Midbrain (tissue), 1 donor: Measurements from ENCODE around the gene ENKD1.
A peak's percentile ranks its signal among the peaks of the same experiment; 100 is the strongest.

ENCODE experiments used
- DNase-seq: peaks from one replicate; lab custom pipeline; 2025; lab: John Stamatoyannopoulos, UW

ENKD1 gene

DNA sequence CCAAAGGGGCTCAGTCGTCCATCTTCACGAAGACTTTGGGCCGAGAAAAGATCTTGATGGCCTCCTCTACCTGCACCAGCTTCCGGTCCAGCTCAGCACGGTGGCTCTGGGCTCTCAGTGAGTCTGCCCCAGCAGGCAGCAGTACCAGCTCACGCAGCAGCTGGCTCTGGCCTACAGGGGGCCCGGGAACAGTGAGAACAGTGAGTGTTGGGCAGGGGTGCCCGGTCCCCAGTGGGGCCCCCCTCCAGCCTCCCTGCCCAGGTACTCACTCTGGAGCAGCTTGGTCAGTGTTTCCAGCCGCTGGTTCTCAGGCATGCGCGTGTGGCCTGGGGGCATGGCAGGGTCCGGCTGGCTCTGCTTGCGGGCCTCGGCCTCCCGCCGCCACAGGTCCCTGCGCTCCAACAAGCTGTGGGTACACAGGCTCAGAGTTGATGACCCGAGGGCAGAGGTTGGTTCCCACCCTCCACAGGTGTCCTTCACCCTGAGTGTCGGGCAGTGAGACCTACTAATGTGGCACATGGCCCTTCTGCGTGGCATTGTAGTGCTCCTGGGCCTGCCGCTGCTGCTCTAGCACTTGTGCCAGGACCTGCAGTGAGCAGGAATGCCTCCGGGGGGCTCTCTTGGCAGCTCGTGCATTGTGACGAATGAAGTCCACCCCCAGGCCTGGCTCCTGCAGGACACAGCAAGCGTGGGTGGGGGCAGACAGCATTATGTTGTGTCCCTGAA is 3.2 kb downstream of the ENKD1 start:
- DNase-seq = no peak

DNA sequence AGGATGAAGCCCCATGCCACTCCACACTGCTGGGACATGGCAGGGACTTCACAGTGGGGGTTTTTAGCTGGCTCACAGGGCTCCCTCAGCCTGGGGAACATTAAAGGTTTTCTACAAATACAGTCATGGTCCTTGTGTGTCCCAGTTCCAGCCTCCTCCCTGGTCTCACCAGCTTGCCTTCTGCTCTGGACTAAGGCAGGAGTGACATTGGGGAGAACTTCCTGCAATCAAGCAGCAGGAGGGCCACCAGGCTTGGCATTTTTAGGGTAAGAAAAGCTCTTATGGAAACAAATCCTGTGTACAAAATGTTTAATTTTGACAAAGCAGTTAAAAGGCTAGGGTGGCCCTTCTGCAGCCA is 3.9 kb downstream of the ENKD1 start:
- no peak for DNase-seq

DNA sequence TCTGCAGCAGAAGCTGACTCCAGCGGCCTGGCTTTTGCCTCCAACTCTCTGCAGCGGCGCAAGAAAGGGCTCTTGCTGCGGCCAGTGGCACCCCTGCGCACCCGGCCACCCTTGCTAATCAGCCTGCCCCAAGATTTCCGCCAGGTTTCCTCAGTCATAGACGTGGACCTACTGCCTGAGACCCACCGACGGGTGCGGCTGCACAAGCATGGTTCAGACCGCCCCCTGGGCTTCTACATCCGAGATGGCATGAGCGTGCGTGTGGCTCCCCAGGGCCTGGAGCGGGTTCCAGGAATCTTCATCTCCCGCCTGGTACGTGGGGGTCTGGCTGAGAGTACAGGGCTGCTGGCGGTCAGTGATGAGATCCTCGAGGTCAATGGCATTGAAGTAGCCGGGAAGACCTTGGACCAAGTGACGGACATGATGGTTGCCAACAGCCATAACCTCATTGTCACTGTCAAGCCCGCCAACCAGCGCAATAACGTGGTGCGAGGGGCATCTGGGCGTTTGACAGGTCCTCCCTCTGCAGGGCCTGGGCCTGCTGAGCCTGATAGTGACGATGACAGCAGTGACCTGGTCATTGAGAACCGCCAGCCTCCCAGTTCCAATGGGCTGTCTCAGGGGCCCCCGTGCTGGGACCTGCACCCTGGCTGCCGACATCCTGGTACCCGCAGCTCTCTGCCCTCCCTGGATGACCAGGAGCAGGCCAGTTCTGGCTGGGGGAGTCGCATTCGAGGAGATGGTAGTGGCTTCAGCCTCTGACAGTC is 4.5 kb downstream of the ENKD1 start:
- DNase-seq = no peak

DNA sequence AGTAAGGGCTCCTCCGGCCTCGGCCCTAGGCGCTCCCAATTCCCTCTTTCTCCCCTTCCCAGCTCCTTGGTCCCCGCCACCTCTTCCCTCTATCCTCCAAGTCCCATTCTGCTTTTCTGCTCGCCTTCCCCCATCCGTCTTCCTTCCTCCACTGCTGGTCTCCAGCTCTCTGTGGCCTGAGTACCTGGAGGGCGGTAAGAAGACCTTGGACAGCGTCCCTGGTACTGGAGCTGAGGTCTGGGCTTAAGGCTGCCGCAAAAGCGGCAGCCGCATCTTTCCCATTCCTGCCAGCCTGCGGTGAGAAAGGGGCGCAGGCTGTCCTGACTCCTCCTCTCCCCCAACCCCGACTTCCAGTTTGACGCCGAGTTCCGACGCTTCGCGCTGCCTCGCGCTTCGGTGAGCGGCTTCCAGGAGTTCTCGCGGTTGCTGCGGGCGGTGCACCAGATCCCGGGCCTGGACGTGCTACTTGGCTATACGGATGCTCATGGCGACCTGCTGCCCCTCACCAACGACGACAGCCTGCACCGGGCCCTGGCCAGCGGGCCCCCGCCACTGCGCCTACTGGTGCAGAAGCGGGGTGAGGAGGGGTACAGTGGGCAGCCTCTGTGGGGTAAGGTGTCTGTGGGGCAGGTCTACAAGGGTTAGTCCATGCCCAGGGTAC is 5.3 kb downstream of the ENKD1 start:
- DNase-seq = peak; percentile 23

DNA sequence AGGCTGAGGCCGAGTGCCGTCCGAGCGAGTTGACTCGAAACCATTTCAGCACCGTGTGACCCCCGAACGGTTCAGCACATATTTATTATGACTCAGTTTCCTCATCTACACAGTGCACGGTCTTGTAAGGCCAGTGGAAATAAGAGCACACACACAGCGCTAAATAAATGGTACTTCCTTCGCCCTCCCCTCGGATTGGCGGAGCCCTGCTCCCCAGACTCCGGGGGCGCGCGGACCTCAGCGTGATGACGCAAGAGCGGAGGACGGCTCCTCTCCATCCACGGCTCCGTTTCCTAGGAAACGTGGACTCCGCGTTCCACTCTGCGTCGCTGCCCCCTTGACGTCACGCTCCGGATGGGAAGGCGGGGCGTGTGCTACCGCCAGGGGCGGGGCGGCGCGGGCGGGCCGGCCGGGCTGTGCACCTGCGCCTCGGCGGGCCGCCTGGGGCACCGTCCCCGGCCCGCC is 6.0 kb downstream of the ENKD1 start, which contains the start of gene PARD6A:
TSS of gene PARD6A (plus strand) at position 397 of the 465 bp plus-strand sequence. CDS start 79 bp downstream, outside the sequence.
- peak; percentile 96 for DNase-seq

DNA sequence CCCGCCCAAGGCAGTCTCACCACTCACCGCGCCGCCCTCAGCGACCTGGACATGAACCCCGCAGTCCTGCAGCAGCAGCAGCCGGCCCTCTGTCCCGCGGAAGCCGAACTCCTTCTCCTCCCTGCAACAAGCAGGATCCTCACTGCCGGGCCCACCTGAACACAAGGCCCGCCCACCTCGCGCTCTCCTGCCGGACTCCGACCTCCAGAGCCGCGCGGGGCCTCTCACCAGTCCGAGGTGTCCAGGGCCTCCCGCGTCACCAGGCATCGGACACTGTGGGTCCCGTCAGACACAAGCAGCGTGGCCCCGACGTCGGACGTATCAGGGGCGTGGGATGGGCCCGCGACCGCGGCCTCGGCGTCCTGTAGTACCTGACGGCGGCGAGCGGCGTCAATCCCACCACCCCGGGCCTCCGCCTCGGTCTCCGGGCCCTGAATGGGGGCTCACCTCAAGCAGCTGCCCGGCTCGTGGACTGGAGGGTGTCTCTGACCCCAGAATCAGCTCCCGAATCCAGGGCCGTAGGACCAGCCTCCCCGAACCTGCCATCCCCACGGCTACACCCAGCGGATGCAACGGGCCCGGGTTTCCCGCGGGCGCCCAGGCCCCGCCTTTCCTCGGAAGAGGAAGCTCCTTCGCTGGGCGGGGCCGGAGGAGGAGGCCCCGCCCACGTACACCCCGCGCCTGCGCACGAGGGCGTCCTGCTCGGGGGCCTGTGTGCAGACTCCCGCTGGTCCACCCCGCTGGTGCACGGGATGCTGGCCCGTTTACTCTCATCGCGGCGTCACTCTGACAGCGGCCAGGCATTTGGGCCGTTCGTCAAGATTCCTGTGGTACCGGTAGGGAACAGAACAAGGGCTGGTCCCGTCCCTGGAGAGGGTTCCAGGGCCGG is 6.6 kb downstream of the ENKD1 start, which contains the start of gene ACD:
TSS of gene ACD (minus strand) at position 586 of the 889 bp plus-strand sequence. CDS start at position 546, 40 bp downstream.
- DNase-seq = peak; percentile 95

DNA sequence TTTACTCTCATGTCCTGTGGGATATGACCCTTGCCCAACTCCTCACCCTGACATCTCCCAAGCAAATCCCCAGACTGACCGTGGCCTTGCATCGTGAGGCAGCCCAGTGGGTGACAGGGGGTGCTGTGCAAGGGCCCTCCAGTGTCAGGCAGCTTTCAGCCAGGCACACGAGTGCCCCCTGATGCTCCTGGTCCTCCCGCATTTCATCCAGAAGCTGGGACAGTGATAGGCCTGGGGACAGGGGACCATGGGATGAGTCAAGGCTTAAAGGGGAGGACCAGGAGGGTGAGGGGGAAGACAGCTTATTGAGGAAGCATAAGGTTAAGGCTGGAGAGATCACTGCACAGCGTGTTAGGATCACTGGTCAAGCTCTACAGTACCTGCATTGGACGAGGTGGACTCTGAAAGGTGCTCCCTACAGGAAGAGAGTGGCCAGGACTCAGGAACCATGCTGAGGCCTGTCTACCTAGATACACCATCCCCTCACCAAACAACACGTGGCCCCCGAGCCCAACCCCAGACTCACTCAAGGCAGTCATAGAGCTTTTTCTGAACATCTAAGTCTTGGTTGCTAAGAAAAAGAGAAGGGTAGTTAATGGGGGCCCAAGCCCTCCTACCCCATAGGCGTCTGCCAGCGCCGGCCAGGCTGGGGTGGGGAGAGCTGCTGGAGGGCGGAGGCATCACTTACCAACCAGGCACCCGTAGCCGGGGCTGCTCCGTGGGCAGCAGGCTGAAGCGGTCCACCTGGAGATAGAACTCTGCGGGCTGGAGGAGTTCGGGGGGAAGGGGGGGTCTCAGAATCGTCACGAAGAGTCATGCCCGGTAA is 7.5 kb downstream of the ENKD1 start:
- no peak for DNase-seq

DNA sequence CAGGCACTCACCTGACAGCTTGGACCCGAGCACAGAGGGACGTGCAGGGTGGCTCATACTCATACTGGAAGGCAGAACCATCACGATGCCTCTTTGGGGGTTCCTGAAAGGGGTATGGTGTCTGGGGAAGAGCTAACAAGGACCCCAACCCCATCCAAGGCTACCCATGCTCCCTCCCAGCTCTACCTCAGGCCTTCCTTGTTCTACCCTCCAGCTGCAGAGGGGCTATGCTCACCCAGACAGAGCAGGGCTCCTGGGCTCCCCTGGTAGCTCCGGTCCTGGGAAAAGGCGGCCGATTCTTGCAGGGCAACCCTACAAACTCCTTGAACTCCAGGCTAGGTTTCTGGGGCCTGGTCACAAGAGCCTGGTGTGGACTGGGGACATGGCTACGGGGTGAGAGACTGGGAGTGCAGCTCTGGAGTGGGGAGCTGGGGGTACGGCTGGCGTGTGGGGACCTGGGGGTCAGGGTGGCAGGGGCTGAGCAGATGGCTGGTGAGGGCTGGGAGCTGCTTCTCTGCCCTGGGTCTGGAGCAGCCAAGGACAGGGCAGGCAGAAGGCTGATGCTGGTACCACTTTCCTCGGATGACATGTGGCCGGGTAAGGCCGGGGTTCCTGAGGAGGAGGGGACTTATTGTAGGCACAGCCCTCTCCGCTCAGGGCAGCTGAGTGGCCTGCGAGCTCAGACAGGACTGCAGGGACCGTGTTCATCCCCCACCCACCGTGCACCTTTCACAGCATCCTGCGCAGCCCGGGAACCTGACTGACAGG is 8.6 kb downstream of the ENKD1 start:
- no peak for DNase-seq

DNA sequence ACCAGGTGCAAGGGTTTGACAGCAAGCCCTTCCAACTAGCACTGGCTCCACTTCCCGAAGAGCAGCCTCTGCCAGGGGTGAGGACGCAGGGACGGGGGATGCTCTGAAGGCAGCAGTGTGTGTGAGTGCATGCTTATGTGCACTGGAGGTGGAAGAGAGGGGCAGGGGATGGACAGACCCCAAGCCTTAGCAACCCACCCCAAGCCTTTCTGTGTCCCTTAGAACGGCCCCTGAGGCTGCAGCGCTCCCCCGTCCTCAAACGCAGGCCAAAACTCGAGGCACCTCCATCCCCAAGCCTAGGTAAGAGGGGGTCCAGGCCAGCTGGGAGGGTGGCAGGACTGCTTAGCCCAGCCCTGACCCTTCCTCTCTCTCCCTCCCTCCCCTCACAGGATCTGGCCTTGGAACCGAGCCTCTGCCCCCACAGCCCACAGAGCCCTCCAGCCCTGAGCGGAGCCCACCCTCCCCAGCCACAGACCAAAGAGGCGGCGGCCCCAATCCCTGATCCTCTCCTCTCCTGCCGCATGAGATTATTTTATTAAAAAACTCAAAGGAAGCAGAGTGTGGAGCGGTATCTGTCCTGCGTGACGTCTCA is 9.4 kb downstream of the ENKD1 start:
- DNase-seq = no peak

DNA sequence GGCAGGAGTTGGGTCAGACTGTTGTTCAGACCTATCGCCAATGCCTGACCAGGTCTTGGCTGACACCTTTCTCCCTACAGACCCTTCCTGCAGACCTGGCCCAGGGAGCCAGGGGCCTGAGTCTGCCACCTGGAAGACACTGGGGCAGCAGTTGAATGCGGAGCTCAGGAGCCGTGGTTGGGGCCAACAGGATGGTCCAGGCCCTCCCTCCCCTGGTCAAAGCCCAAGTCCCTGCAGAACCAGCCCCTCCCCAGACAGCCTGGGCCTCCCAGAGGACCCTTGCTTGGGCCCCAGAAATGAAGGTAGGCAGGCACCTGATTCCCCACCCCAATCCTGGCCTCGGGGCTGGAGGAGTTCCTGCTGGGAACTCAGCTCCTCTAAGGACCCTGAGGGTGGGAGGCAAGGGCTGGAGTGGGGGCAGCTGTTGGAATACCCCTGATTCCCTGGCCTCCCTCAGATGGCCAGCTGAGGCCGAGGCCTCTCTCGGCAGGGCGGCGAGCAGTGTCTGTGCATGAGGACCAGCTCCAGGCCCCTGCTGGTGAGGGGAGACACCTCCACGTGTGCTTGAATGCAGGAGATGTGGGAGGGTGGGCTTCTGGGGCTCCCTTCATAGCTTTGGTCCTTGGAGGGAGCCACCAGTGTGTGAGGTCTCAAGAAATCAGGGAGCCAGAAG is 10.1 kb downstream of the ENKD1 start:
- DNase-seq = no peak

DNA sequence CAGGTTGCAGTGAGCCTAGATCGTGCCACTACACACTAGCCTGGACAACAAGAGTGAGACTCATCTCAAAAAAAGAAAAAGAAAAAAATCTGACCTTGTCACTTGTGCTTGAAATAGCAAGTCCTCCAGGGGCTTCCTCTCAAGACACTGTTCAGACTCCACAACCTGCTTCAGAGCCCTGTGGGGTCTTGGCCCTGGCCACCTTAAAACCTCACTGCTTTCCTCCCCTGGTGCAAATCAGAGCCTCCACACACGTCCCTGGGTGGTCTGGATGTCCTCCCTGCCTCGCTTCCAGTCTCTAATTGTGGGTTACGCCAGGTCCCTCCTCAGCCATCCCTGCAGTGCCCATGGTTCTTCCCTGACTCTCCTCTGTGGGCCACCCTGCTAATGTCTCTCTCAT is 11.2 kb downstream of the ENKD1 start:
- DNase-seq = no peak

DNA sequence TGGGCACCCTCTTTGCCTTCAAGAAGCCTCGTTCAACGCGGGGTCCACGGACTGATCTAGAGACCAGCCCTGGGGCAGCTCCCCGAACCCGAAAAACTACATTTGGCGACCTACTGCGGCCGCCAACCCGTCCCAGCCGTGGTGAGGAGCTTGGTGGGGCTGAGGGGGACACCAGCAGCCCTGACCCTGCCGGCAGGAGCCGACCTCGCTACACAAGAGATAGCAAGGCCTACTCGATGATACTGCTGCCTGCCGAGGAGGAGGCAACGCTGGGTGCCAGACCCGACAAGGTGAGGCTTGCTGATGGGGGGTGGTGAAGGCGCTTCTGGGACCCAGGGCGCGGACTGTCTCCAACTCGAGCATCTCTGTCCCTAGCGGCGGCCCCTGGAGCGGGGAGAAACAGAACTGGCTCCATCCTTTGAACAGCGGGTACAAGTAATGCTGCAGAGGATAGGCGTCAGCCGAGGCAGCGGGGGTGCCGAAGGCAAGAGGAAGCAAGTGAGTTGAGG is 12.1 kb downstream of the ENKD1 start:
- no peak for DNase-seq

DNA sequence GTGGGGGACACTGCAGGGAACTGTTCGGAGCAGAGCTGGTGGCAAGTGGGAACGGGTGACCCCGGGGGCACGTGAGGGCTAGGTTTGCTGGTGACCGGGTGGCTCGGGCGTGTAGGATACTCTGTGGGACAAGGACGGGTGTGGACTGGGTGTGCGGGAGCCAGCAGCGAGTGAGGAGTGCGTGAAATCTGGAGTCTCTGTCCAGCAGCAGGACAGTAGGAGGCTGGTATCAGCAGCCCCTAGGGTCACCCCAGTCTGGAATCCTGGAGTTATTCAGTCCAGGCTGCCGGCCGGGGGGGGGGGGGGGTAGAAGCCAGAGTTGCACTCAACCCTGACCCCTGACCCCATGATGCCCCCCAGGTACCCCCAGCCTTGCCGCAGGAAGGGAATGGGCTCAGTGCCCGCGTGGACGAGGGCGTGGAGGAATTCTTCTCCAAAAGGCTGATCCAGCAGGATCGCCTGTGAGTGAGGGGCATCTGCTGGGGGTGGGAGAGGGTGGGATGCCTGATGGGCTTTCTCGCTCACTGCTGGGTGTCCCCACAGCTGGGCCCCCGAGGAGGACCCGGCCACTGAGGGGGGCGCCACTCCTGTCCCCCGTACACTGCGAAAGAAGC is 12.7 kb downstream of the ENKD1 start:
- no peak for DNase-seq

DNA sequence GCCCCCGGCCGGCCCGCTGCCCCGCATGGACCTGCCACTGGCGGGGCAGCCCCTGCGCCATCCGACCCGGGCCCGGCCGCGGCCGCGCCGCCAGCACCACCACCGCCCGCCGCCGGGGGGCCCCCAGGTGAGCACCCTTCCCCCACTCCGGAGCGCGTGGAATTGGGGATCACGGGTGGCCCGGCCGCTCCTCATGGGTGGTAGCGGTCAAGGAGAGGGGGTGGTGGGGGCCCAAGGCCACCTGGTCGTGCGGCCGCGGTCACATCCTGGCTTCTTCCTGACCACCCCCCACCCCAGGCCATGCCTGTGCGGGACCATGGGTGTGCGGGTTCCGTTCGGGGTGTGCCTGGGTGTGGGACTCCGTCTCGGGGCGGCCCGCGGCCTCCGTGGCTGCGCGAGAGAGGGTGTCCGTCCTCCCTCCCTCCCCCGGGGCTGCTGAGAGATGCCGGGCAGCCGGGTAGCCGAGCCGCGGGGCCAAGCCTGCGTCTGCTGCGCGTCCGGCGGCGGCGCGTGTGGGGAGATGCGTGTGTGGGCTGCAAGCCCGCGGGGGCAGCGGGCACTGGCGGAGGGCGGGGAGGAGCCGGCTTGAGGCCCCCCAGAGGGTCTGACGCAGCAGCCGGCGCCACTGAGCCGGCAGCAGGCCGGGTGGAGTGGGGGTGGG is 13.3 kb downstream of the ENKD1 start:
- no peak for DNase-seq

DNA sequence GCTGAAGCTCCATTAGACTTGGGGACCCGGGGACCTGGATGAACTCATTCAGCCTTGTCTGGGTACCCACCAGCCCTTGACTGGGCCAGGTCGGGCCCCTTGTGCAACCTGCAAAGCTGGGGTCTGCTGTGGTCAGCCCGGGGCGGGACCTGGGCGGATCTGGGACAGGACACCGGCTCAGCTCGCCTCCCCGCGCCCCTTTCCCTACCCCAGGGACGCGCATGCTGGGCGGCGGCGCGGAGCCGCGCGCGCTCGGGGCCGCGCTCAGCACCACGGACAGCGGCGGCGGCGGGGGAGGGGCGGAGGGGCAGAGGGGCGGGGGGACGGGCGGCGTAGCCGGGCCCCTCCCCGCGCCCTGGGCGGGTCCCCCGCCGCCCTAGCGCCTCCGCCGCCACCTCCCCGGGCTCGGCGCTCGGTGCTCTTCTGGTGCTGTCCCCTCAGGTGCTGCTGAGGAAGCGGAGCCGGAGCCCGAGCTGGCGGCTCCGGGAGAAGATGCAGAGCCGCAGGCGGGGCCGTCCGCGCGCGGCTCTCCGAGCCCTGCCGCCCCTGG is 13.9 kb downstream of the ENKD1 start:
- DNase-seq = peak; percentile 24

DNA sequence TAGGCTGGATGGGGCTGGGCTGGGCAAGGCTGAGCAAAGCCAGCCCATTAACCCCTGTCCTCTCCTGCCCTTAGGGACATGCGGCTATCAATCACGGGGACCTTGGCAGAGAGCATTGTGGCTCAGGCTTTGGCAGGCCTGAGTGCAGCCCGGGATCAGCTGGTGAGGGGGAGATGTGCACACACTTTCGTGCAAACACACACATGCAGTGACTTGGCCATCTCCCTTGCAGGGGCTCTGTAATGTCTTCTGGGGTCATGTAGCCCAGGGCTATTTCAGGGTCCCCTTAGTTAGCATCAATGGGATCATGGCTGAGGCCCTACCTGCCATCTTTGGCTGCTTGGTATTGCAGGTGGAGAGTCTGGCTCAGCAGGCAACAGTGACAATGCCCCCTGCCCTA is 14.7 kb downstream of the ENKD1 start:
- no peak for DNase-seq

DNA sequence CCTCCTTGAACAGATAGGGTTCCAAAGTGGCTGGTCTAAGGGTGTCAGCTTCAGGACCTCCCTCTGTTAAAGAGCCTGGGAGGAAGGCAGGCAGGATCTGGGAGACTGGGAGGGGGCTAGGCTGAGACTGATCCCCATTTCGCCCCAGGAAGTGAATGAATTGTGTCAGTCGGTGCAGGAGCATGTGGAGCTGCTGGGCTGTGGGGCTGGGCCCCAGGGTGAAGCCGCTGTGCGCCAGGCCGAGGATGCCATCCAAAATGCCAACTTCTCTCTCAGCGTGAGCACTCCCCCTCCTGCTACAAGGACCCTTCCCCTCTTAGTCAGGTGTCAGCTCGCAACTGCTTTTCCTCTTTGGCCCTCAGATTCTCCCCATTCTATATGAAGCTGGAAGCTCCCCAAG is 15.5 kb downstream of the ENKD1 start:
- DNase-seq = no peak

DNA sequence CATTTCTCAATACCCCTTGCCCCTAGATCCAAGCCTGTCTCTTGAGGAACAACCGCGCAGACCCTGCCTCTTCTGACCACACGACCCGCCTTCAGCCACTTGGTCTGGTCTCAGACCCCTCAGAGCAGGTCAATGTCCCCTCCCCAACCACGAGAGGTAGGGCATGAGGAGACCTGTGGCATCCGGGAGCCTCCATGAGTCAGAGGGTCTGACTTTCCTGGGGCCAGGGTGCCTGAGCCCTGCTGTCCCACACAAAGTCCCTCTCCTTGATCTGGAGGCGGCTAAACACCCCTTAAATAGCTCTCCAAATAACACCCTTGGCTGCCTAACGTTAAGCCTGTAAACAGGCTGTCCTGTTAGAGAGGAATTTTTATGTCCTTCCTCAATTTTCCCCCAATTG is 16.5 kb downstream of the ENKD1 start:
- no peak for DNase-seq
